Stromal cell of bone marrow (primary cell): ENCODE results near the gene VMA21.

Experiments
- DNase-seq: peaks from one replicate; pipeline ENCODE4 v3.0.0-alpha.2; 2012; ENCODE audit warnings: low read depth

The VMA21 gene, protein sequence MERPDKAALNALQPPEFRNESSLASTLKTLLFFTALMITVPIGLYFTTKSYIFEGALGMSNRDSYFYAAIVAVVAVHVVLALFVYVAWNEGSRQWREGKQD

DNA sequence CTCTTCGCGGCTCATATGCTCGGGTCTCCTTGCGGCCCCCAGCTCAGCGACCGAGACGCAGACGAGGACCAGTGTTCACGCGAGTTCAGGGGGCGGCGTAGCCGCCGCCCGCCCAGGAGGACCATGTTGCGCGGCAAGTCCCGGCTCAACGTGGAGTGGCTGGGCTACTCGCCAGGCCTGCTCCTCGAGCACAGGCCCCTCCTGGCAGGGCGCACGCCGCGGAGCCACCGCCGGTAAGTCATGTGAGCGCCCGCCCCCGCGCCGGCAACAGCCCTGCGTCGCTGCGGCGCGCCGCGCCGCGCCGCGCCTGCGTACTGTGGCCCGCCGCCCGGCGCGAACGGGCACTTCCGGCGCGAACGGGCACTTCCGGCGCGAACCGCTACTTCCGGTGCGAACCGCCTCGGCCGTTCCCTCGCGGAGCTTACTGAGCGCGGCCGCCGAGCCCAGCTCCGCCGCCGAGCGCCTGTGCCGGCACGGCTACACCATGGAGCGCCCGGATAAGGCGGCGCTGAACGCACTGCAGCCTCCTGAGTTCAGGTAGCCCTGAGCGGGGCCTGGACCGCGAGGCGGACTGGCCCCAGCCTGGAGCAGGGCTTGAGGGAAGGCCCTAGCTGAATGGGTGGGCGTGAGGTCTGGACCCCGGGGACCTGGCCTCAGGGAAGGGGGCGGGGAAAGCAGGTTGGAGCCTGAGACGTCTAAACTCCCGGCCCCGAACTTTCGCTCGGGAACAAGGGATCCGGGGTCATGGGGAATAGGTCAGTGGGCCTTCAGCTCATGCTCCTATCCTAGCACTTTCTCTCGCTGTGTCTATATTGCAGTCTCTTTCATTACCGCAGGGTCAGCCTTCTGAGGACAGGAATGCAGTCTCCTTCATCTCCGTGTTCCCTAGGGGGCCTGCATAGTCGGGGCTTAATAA is at the start of gene VMA21:
TSS of gene VMA21 (plus strand) at position 382 of the 916 bp plus-strand sequence. CDS start at position 485, 103 bp downstream.
- peak; percentile 70 for DNase-seq

DNA sequence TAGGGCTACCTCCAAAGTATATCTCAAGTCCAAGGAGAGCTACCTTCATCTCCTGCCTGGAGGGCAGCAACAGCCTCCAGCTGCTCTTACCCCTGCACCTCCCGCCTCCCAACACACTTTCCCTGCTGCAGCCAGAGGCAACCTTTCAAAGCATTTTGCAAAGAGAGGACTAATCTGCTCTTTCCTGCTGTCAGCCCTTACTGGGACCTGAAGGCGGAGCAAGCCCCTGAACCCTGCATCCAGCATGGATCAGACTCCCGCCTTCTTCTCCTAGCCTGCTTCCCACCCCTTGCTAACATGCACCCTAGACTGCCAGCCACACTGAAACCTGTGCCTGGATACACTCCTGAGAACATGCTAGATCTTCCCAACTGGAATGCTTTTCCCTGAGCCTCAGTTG is 37.7 kb upstream of the VMA21 start:
- no peak for DNase-seq

DNA sequence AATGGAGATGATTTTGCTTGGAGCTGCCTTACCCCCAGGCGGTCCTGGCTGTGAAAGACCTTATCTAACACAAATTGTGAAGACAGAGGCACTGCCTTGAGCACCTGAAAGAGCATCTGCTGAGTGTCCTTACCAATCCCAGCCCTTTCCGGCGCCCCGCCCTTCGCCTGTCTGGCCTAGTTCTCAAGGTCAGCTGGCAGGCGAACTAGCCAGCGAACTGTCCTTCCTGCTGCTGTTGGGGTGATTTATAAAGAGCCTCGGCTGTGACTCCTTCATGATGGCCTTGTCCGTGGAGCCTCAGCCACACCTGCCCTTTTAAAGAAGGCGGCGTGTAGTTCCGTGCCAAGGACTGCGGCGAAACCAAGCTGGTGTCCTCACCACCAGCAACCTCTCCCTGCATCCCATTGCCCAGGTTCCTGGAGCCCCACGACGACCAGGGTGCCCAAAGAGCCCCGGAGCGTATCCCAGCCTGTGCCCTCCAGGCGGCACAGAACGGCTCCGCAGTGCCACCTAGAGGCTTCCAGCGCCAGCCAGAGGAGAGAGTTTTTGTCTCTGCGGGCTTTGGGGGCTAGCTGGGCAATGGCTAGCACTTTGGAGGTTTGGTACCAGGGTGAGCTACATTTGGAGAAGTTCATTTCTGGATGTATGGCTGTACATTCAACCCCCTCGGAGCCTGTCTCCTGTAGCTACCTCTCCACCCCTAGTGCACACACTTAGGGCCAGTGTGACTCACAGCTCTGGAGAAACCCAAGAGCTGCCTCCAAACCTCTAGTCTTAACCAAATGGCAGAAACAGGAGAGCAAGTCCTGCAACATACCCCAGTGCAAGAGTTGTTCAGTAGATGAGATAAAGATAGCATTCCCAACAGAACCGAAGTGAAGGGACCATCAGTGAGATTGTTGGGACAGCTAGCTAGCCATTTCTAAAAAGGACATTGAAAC is 36.8 kb upstream of the VMA21 start:
- DNase-seq = no peak

DNA sequence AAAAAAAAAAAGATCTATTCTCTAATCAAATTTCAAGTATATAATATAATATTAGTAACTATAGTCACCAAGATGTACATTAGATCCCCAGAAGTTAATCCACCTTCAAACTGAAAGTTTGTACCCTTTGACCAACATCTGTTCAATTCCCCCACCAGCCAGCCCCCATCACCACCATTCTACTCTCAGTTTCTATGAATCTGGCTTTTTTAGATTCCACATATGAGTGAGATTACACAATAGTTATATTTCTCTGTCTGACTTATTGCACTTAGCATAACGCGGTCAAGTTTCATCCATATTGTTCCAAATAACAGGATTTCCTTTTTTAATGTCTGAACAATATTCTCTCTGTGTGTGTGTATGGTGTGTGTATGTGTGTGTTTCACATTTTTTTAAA is 33.7 kb upstream of the VMA21 start:
- no peak for DNase-seq

DNA sequence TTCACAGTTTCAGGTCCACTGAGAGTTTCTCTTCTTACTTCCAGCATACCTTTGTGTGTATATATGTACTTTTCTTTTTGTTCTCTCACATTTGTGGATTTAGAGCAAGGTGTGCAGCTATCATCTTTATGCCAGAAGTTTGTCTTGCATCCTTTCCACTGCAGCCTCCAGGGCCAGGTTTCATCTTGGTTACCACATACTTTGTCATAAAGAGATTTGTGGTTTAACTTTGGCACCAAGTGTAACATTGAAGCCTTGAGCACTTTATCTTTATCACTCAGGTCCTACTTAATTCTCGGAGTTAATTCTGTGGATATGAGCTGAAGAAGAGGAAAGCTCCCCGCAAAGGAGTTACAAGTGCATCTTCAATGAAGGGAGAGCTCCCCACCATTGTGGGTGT is 31.4 kb upstream of the VMA21 start:
- DNase-seq = no peak

DNA sequence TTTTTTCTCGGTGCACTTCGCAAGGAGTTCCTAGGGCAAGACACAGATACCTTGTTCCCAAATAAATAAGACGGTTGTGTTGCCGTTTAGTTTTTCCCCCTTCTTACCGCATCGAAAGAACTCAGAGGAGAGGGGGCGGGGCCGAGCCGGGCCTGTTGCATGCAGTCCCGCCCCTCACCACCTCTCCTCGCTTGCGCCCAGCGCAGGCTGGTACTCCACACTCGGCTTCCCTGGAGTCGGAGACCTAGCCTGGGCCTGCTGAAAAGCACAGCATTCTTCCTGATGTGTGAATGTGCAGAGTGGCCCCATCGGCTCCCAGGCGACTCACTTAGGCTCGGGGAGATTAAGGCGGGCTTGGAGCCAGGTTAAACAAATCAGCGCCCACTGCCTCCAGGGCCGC is 26.1 kb upstream of the VMA21 start:
- DNase-seq = no peak

DNA sequence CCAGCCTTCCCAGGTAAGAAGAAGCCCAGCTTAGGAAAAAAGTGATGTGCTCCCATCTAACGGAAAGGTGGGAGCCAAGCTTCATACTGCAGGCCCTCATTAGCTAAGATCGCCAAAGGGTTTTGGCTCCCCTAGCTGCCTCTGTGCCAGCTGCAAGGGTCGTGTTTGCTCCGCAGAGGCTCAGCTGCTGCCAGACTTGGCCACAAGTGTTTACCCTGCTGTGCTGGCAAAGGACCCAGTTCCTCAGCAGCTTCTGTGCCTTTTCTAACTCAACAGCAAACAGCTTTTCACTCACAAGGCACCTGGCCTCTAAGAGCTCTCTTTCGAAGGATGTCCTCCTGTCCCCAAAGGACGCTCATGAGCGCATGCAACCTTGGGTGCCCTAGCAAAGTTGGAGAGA is 12.2 kb upstream of the VMA21 start:
- no peak for DNase-seq

DNA sequence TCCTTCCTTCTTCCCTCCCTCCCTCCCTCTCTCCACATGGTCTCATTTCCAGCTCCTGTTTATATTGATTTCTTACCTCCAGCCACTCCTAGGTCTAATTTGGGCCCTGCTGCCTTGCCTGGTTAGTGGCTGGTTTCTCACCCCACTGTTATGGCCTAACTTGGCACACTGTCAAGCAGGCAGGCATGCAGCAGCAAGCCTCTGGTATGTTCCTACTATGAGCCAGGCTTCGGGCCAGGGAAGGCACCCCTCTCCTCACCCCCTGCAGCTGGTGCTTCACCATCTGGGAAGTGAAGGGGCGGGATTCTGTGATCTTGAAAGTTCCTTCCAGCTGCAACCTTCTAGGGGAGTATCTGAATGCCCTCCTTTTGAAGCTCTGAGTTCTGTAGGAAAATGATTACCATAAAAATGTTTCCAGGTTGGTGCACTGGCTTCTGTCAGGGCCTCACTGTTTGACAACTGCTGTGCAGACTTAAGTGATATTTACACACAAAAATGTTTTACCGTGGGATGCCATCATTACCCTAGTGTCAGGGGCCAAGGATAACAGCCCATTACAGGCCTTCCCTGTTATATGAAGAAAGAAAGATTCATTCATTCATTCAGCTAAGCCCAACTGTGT is 10.1 kb upstream of the VMA21 start:
- DNase-seq = no peak

DNA sequence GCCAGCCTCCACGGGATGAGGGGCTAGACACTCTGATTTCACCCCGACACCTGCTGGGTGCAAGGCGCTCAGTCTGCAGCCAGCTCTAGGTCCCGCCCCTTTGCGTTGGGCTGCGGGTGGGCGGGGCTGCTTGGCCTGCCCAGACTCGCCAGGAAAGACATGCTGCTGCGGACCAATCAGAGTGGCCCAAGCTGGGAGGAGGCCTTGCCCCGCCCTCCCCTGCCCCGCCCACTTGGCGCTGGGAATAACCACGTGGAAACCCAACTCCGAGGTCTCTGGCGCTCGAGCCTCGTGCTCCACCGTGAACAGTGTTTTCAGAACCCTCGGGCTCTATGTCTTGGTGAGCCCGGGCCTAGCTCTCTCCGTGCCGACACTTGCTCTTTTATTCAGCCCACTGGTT is 5.3 kb upstream of the VMA21 start:
- no peak for DNase-seq

DNA sequence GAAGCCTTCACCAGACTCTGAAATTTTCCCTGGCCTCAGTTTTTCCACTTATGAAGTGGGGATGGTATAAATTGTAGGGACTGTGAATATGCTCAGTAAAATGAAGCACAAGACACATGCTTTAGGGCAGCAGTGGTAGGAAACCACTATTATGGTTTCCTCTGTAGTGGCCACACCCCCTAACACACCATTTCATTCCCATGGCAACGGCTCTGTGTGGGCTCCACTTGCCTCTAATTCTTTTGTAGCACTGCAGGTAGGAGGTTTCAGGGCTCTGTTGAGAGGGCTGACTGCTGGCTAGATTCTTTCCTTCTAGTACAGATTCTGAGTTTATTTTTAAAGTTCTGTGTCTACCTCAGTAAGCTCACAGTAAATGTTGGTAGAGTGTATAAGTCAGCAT is 3.5 kb upstream of the VMA21 start:
- no peak for DNase-seq

DNA sequence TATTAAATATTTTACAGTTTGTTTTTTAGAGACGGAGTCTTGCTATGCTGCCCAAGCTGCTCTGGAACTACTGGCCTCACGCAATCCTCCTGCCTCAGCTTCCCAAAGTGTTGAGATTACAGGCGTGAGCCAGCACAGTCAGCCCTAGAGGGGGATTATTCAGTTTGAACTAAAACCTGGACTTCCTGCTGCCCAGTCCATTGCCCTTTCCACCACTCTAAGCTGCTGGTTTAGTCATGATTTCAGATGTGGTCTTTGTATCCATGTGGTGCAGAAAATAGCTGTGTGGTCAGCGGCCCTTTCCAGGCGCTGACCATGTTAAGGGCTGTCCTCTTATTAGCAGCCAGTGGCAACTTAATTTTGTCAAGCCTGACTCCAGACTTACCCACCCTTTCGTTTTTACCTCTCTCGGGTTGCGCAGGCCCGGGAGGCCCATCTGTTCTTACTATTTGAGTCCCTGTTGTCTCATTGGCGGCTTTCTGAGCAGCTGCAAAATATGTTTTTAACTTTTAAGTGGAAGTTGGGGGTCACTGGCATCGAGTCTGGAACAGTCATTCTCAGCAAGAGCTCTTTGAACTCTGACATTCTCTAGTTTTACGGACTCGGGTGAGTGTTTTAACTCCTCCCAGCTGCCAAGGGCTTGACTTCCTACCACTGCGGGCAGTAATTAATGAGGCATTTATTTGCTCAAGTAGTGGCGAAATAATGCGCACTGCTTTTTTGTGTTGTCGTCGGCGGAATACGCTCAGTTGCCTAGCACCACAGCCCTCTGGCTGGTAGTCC is 773 bp upstream of the VMA21 start:
- peak; percentile 41 for DNase-seq

DNA sequence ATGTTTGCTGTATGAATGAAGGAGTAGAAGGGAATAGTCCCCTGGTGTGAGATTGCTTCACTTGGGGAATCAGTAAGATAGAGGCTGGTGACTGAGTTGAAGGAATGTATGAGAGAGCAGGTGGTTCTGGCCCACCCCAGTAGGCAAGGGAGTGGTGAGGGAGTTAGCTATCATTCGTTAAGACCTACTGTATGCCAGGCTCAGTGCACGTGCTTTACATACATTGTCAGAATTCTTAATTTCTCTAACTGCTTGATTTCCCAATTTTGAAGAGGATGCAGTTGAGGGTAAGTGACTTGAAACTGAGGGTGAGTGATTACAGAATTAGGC is 700 bp downstream of the VMA21 start:
- no peak for DNase-seq

DNA sequence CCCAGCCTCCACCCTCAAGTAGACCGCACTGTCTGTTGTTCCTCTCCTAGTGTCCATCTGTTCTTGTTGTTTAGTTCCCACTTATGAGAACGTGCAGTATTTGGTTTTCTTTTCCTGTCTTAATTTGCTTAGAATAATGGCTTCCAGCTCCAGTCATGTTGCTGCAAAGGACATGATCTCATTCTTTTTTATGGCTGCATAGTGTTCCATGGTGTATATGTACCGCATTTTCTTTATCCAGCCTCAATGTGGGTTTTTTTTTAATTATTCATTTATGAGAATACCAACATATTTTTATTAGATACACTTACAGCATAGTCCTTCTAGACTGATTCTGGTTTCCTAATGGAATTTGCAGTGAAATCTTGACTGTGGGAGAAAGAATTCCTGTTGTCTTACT is 1.3 kb downstream of the VMA21 start:
- DNase-seq = no peak

DNA sequence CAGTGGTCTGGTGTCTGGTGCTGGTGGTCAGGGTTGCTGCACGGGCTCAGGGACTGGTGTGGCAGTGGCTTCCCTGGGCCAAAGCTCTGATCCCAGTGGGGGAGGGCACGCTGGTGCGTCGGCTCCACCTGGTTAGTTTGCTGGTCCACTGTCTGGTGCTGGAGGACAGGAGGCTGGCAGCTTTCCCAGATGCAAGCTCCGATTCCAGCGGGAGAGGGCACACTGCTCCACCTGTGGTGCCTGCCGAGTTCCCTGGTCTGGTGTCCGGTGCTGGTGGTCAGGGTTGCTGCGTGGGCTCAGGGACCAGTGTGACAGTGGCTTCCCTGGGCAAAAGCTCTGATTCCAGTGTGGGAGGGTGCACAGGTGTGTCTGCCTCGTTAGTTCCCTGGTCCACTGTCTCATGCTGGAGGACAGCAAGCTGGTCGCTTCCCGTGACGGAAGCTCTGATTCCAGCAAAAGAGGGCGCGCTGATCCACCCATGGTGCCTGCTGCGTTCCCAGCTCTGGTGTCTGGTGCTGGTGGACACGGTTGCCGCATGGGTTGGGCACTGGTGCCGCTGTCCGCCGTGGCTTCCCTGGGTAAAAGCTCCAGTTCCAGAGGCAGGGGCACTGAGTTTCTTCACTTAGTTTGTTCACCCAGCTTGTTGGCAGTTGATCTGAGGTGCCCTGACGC is 5.8 kb downstream of the VMA21 start:
- no peak for DNase-seq

DNA sequence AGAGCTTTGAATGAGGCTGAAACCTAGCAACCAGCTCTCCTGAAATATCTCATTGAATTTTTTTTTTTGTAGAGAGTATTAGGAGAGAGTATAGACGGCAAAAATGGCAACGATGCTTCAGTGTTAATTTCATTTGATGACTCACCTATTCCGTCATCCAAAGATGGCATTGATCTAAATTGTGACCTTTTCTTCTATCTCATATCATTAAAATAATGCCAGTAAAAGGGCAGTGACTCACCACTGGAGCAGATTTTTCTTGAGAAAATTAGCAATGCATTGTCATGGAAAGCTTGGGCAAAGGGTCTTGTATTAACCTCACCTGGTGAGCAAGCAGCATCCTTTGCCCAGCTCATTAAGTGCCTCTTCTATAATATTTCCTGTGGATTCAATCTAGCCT is 19.6 kb downstream of the VMA21 start:
- no peak for DNase-seq

DNA sequence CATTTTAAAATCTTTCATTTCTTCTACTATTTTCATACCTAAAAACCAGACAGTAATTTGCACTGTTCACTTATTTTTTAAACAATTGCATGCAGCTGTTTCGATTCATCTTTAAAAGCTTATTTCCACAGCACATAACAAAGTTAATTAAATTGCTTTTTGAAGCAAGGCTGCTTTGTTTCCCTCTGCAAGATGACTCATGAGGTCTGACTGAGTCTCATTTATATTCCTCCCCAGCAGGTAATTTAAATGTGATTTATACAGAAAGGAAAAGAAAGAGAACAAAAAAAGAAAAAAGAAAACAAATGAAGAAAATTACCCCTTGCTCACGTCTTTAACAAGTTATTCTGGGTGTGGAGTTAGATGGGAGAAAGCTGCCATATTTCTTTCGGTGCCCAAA is 22.8 kb downstream of the VMA21 start:
- no peak for DNase-seq

DNA sequence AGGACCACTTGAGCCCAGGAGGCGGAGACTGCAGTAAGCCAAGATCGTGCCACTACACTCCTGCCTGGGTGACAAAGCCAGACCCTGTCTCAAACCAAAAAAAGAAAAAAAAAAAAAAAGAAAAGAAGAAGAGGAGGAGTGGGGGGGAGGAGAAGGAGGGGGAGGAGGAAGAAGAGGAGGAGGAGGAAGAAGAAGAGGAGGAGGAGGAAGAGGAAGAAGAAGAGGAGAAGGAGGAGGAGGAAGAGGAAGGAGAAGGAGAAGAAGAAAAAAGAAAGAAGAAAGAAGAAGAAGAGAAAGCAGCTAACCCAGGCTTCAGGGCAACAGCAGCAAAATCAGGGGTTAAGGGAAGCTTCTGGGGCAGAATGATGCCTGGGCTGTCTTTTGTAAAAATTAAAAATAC is 27.5 kb downstream of the VMA21 start:
- no peak for DNase-seq

DNA sequence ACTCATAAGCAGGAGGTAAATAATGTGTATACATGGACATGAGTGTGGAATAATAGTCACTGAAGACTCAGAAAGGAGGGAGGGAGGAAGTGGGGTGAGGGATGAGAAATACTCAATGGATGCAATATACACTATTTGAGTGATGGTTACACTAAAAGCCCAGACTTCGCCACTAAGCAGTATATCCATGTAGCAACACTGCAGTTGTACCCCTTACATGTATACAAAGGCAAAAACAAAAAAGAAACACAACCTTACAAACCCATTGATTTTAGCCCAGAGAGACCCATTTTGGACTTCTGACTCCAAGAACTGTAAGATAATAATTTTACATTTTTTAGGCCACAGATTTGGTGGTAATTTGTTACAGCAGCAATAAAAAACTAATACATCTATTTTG is 51.5 kb downstream of the VMA21 start:
- DNase-seq = no peak

DNA sequence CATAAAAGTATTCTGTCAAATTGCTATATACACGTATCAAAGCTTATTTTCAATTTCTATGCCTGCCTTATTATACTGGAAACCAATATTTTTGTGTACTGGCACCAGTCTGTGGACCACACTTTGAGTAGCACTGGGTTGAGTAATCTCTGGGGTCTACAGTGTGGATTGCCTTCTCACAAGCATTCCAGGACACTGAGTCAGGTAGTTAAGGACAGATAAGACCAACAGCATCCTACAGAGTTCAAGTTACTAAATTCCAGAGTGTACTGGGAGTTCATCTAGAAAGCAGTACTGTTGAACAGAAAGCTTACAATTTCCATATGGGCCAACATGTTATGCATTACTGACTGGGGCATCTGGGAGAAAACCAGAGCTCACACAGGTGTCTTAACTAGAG is 61.8 kb downstream of the VMA21 start:
- no peak for DNase-seq
